HG03103 (cell line): ENCODE results near the gene PPCDC.

Experiments used
- ATAC-seq: cut with Tn5 transposase; IDR thresholded peaks from one replicate; pipeline ENCODE4 v1.9.1; 2021; ENCODE audit warnings: low read depth; ENCODE audit not compliant: unreplicated experiment

The PPCDC gene

DNA sequence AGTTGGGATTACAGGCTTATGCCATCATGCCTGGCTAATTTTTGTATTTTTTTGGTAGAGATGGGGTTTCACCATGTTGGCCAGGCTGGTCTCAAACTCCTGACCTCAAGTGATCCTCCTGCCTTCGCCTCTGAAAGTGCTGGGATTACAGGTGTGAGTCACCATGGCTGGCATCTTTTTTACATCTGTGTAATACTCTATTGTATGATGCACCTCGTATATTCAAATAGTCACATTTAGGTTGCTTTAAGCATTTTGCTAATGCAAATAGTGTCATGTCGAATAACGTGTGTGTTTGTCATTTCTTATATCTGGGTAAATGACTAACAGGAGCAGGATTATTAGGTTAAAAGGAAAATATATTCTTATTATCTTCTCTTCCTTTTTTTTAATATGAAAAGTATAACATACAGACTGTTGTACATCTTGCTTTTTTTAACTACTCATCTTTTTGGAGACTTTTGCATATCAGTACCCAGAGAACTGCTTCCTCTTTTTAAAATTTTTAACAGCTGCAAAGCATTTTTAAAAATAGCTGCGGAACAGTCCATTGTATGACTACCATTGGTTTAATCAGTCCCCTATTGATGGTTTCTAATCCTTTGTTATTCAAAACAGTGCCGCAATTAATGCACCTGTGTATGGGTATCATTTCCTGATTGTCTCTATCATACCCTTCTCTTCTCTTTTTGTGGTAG lies 14.6 kb upstream of the PPCDC start:
- peak; percentile 67 for ATAC-seq

DNA sequence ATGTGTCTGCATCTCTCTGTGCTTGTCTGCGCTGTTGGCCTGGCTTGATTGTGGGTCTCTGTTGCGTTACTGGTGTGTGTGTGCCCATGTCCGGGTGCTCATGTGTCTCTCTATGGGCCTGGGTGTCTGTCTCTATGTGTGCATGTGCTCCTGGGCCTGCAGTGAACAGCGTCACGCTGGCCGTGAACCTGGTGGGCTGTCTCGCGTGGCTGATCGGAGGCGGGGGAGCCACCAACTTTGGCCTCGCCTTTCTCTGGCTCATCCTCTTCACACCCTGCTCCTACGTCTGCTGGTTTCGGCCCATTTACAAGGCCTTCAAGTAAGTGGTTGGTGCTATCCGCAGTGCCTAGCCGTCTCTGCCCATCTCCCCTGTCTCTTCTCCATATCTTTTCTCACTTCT lies 7.0 kb upstream of the PPCDC start:
- ATAC-seq, result no peak

DNA sequence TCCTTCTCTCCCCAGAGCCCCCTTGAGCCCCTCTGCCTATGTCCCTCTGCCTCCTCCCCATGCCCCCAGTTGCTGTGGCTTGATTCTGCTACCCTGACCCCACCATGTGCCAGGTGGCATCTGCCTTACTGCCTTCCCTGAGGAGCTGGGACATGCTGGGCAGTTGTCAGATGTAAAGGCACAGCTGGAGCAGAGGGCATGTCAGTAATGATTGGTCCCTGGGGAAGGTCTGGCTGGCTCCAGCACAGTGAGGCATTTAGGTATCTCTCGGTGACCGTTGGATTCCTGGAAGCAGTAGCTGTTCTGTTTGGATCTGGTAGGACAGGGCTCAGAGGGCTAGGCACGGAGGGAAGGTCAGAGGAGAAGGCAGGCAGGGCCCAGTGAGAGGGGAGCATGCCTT lies 3.5 kb upstream of the PPCDC start:
- no peak for ATAC-seq

DNA sequence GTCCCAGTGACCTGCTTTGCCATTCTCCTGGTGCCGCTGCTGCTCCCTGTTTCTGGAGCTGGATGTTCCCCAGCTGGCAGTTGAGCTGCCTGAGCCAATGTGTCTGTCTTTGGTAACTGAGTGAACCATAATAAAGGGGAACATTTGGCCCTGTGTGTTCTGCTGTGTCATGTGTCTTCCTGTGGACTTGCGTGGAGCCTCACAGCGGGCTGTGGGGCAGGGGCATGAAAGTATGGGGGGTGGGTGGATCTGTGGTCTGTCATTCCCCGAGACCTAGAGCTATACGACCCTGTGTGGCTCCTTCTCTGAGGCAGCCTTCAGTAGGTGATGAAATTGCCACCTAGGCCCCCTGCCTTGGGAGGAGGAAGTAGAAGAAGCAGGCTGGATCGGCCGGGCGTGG lies 2.0 kb upstream of the PPCDC start:
- no peak for ATAC-seq

DNA sequence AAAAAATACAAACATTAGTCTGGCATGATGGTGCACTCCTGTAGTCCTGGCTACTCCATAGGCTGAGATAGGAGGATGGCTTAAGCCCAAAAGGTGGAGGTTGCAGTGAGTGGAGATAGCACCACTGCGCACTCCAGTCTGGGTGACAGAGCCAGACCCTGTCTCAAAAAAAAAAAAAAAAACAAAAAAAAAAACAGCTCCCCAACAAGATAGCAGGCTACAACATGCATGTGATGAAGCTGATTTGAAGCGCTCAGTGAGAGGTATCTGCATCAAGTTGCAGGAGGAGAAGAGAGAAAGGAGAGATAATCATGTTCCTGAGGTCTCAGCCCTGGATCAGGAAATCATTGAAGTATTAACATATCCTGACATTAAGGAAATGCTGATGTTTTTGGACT lies 608 bp upstream of the PPCDC start:
- ATAC-seq, result no peak

DNA sequence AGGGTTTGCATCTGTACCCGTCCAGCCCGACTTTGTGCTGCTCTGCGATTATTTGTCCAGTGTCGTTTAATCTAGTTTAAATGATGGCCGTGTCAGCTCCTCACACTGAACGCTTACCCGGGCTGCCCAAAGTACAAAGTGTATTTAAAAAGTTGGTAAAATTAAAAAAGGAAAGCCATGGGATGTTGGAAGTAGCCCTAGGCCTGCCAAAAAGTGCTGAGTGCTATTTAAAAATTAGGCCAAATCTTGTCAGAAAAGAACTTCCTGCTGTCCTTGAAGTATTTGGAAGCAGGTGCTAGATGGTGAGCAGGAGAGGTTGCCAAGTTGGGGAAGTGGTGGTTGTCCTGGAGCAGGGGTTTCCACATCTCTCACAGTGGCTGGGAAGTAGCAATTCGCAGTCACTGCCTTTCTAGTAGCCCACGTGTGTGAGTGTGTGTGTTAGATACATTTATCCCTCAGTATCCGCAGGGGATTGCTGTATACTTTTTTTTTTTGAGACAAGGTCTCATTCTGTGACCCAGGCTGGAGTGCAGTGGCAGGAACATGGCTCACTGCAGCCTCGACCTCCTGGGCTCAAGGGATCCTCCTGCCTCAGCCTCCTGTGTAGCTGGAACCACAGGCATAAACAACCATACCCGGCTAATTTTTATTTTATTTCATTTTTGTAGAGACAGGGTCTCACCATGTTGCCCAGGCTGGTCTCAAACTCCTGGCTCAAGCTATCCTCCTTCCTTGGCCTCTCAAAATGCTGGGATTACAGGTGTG lies 664 bp downstream of the PPCDC start:
- no peak for ATAC-seq

DNA sequence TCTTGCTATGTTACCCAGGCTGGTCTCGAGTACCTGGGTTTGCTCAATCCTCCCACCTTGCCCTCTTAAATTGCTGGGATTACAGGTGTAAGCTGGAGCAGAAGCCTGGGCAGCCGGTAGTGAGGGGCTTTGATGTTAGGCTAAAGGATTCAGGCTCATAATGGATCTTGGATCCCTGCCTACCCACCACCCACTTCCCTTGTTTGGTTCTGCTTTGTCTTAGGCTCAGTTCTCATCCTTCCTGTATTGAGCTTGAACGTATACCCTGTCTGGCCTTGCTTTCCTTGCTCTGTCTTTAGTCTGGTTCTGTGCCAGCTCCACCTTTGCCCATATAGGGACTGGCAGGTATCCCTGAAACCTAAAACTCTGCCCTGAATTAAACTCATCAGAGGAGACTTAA lies 1.7 kb downstream of the PPCDC start:
- ATAC-seq, result no peak

DNA sequence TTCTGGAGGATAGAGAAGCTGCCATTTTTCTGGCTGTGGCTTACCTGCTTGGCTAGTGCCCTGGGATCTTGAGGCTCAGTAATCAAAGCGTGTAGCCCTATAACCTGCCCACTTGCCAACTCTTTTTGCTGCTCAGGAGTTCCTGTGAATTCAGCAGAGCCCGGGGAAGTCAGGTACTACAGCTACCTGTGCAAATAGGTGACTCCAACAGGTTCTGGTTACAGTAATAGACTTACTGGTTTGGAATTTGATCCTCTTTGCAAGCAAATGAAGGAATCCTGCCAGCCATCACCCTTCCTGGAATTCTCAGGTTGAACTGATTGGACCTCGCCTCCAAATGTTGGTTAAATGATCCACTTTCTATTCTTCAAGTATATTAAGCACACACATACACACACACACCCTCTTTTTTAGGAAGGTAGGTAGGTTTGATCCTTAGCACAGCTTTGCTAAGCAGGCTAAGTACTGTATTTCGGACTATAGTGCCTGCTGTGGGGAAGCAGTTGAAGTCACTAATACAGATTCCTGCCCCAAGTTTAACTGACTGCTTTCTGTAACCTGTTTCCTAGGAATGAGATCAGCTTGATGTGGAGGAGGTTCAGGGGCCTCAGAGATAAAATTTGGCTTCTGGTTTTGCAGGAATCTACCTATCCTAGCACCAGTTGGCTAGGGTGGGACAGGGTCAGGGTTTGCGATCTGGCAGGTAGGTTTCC lies 2.3 kb downstream of the PPCDC start:
- no peak for ATAC-seq

DNA sequence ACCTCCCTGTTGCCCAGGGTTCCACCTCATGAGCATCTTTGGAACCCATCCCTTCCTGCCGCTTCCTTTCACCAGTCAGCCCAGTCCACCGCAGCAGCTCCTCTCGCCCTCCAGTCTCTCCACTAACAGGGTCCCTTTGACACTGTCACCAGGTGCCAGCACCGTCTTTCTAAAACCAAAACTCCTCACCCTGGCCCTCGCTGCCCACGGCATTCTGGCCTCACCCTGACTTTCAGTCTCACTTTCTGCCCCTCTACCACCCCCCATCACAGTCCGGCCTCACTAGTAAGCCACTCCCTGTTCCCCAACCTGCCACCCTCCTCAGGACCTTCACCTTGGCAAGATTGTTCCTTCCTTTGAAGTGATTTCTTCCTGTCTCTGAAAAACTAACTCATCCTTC lies 4.2 kb downstream of the PPCDC start:
- ATAC-seq, result no peak

DNA sequence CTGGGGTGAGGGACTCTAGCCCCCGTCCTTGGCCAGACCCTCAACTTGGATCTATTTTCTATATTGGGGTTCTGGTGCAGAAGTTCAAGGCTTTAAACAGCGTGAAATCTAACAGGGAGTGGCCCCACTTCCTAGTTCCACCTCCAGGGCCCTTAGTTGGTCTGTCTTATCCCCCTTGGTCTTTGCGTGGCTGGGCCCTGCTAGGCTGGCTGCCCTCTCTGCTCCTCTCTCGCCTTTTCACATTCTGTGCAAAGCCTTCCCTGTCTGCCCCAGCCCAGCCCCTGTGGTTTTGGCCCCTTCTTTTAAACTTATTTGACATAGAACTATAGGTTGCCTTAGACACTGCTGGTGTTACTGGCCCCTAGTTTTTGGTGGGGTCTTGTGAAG lies 5.6 kb downstream of the PPCDC start:
- ATAC-seq, result no peak

DNA sequence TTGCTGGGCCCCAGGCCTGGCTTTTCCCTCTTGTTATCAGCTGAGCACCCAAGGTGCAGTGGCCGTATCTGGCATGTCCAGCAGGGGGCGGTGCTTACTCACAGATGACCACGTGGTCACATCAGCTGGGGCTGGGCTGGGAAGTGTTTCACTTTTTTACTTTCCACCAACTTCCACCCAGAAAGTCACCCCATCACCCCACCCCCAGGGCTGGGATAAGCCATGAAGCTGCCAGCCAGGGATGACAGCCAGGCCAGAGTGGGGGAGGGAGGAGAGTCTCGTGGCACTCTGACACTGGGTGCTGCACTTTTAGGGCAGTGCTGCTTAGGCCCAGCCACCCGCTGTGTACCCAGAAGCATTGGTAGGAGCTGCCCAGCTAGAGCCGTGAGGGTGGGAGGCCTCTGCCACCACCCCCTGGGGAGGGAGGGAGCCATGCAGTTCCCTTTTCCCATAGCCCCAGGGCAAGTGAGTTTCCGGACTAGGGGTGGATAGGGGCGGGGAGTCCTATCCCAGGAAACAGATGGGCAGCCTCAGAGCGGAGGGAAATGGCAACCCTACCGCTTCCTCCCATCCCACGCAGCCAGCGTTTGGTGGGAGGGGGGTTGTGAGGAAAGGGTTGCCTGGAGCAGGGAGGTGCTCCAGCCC lies 6.1 kb downstream of the PPCDC start:
- ATAC-seq, result peak; percentile 53

DNA sequence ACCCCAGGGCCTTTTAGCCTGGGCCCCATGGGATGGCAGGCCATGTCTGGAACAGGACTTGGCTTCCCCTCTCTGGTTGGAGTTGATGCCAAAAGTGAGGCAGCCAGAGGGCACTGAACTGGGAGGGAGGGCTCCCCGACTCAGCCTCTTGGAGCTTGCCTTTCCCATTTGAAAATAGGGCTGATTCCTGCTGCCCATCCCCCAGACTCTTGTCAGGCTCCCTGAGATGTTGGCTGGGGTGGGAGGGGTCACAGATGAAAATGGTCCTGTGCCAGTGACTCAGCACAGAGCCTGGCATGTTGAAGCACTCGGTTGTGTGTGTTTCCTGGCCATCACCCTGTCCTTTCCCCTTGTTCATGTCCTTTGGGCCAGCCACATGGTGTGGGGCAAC lies 6.6 kb downstream of the PPCDC start:
- no peak for ATAC-seq

DNA sequence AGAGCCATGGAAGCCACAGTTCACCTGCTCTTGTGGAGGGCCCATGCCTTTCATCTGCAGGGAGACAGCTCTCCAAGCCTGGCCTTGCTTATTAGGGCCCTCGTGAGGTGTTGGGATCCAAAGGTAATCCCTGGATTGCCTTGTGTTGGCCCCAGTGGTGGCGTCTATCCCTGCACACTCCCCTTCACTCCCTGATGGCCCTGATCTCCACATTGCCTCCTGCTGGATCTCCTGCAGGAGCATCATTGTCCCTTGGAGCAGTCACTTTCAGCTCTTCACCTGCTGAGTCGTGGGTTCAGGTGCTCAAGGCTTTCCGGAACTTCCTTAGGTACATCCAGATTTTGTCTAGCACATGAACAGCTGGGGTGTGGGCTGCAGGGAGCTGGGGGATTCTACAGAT lies 7.0 kb downstream of the PPCDC start:
- no peak for ATAC-seq

DNA sequence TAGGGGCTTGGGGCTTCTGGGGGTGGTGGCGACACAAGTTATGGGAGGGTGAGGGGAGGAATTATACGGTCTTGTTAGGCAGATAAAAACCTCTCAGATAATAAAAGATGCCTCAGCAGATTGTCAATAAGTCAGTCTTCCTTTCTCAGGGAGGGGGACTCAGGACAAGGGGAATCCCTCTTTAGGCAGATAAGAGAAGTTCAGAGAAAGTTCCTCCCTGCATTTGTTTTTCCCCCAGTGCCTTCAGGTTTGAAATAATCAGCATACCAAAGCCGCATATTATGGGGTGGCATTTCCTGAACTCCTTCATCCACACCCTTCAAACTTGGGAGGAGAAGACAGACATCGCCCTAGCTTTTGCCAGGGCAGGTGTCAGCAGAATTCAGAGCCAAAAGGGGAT lies 8.5 kb downstream of the PPCDC start:
- ATAC-seq, result no peak

DNA sequence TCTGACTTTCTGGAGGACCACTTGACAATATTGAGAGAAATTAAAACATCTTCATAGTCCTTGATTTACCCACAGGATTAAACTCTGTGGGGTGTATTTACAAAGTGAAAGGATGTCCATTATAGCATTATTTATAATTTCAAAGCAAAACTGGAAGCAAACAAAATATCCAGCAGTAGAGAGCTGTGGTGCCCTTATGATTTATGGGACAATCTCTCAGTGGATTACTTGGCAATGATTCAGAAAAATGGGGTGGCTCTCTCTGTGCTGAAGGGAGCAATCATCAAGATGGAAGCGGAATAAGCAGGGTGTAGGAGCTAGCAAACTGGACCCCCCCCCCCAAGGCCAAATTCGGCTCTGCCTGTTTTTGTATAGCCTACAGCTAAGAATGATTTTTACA lies 9.0 kb downstream of the PPCDC start:
- no peak for ATAC-seq

DNA sequence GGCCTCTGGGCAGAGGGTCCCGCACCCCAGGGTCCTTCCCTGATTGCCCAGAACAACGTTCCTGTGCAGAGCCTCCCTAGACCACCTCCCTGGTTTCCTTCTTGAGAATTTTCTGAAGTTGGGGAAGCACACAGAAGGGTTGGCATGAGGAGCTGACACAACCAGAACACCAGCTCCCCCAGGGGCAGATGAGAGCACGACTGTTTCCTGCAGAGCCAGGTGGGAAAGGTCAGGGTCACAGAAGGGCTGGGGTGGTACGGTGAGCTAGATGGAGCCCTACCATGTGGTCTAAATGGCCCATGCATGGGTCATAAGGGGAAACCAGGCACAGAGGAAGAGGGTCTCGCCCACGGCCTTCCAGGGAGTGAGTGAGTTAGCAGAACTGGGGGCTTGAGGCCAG lies 10.4 kb downstream of the PPCDC start:
- ATAC-seq, result no peak

DNA sequence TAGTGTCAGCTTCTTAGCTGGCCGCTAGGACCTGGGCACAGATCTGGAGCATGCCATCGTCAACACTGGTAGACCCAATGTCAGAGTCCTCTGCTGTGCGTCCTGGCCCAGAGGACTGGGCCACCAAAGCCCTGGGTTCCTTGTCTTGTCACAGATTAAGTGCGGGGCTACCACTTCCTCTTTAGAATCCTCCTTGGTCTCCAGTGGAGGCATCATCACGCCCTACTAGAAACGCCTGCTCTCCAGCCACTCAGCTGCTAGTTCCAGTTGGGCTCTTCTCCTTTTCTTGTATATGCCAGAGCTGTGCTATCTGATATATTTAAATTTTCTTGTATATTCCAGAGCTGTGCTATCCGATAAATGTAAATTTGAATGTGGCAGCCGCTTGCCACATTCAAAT lies 11.2 kb downstream of the PPCDC start:
- no peak for ATAC-seq

DNA sequence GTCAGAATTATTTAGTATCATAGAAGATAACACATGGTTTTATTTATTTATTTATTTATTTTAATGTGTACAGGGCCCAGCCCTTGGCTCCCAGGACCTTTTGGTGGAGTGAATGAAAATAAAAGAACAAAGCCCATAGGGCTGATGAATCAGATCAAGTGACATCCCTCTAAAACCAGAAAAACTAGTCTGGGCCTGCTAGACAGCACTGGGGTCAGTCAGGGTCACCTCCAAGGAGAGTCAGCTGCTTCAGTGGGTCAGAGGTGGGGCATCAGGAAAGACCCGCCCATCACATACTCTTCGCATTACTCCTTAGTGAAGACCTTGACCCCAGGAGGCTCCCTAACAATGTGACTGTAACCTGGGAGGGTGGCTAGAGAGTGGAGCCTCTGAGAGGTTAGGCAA lies 12.8 kb downstream of the PPCDC start:
- no peak for ATAC-seq

DNA sequence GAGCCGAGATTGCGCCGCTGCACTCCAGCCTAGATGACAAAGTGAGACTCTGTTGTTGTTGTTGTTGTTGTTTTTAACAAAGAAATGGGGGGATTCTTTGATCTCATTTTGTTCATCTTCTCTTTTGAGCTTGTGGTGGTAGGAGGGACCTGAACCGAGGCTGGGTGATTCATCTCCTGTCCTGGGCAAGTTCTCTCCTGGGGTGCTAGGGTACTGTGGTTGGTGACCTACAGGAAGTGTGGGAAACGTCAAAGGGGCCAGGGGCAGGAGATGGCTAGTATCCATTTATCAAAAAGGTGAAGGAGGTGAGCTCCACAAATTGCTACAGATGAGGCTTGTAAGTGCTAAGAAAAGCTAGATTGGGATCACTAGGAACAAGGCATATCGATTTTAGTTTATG lies 14.3 kb downstream of the PPCDC start:
- ATAC-seq, result no peak

DNA sequence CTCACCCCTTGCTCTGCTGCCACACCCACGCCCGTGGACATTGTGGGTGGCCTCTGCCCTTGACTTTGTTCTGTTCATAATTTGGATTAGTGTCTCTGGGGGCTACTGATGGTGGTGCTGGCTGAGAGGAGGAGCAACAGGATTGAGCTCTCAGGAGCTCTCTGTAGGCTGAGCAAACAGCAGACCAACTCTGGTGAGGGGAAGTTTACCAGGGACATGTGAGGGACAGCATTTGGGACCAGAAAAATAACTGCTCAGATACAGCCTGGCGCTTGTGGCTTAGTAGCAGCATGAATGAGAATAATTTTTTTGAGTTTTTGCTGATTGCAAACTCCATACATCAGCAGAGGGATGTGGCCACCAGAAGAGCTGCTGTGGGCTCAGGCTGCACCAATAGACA lies 14.8 kb downstream of the PPCDC start:
- no peak for ATAC-seq

DNA sequence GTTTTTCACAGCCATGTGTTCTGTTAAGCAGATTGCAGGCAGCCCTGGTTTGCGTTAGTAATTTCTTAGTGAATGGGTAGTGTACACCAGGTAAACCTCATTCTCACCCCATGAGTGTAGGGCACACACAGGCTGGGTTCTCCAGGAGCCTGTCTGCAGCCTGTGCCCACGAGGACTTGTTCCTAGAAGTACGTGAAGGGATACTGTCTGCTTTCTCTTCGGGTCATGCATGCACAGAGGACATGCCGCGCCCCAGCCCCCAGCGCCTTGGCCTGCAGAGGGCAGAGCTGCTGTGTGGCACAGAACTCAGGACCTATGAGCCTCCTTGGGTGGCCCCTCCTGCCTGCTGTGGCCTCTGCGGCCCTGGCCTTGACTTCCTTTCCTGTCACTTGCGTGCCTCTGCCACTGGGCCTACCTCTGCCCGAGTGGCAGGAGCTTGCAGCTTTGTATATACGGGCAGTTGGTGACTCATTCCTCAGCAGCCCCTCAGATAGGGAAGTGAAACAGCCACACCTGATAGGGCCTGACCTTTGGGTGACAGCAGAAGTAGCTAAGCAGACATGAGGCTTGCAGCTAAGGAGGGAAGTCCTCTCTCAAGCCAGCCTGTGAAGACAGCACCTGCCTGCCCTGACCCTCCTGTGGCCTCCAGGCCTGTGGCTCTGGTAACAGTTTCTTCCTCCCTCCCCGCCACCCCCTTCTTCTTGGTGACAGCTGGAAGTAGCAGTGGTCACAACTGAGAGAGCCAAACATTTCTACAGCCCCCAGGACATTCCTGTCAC lies 19.5 kb downstream of the PPCDC start:
- ATAC-seq, result peak; percentile 69
